T-helper 1 cell treated with Interleukin-12 subunit alpha and Interleukin-12 subunit beta and Interleukin-4 antibody, amounts not matched to agents 30 ng/mL and 1 ng/mL, for 36 hours (primary cell): ENCODE results near the gene TFR2. TPM values are rescaled to one million over a fixed set of nuclear protein-coding genes. Genes with fewer than 3 reads are reported as not detected.

Experiments used
- intact Hi-C: fragments of 100-400 bp; cut with micrococcal nuclease; formaldehyde crosslinking; loops from one replicate; pipeline ENCODE4 v1.15.1; 2024
- total RNA-seq: library from RNA; stranded (reverse); gene quantifications from 2 replicates; pipeline ENCODE4 v1.2.3, GENCODE V29; 2022

The TFR2 gene
- total RNA-seq, 1 donor from 2014 or later: 9.8 TPM

DNA sequence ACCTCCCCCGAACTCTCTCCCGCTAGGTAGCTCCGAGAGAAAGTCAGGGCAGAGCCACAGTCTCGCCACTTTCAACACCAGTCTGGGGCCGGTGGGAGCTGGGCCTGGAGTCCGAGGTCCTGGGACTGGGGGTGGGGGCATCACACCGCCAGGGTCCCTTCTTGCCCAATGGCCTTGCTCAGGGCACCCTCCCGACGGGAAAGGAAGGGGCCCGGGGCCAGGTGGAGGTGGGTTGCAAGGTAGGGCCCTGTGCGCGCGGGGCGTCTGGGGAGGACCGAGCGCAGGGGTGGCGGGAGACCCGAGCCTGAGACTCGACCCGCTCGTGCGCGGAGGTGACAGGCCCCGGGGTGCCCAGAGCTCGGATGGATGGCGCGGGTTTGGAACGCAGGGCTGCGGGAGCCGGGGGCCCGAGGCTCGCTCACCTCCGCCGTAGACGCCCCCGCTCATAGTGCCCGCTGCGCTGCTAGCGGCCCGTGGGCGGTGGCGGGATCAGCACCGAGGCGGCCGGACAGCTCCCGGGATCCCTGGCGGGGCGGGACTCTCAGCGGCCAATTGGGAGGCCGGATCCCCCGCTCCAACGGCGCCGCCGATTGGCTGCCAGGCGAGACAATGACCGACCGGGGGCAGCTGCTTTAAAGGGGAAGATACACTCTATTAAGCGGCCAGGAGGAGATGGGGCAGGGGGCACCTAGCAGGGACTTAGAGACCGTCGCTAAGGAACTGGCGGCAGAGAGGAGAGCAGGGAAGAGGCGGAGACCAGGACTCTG, 14.7 kb upstream of the TFR2 start, which contains the start of gene ACTL6B:
TSS of gene ACTL6B (minus strand) at position 541 of the 767 bp plus-strand sequence. CDS start at position 447, 94 bp downstream.
- intact Hi-C loops: loop anchor here (1.0 kb wide), 3 partner anchors 17 to 44 kb away; partner anchors contain the start of genes GNB2 and MOSPD3

DNA sequence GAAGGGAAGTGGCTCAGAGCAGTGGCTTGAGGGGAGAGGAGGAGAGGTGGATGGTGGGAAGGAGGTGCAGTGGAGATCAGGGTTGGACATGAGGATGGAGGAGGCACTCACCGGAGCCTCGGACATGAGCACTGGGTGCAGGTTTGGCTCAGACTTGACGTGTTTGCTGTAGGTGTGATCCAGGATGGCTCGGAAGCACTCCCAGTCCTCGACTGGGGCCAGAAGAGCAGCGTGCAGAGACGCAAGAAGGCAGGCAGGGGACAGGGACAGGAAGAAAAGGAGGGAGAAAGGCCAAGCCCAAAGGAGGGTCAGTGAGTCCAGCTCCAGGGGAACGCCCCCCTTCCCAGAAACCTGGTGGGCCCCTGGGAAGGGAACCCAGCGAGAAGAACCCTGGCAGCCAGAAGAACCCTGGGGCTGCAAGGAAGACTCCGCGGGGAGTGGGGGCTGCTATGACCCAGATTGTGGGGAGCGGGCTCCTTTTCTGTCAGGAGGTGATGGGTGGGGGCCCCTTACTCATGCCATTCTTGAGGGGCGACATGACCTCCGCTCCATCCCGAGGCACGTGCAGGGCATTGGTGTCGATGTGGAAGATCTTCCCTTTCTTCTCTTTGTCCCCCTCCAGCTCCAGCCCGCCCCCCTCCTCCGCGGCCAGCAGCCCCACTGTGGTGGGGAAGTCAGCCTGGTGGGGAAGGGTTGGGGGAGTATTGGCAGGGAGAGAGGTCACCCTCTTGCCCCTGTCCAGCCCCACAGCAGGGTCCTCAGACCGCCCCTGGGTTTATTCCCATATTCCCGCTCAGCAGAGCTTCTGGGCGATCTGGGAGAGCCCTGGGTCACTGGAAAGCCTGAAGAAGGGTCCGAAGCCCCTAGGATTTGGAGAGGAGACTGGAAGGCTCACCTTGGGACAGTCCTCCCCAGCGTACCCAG, 13.8 kb upstream of the TFR2 start:
- intact Hi-C loops: no loop called here

DNA sequence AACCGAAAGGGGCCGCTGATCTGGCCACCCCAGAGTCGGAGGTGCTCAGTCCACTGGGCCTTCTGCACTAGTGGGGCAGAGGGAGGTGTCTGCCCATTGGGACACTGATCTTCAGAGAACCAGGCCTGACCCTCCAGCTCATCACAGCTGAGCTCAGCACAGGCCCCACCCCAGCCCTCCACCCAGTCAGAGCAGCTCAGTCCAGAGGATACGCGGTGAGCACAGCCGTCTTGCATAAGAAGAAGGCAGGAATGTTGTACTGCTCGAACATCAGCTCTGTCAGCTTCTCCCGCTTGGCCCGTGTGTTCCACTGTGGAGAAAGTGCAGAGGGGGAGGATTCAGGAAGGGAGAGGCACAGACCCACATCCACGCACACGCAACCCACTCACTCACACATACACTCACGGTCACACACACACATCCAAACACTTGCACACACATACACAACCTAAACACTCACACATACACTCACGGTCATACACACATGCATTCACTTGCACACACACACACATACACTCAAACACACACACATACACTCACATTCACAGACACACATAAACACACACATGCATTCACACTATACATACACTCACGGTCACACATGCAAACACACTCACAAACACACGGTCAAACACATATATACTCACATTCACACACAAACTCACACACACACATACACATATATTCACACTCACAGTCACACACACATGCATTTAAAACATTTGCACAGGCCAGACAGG, 8.6 kb upstream of the TFR2 start:
- intact Hi-C loops: no loop called here

DNA sequence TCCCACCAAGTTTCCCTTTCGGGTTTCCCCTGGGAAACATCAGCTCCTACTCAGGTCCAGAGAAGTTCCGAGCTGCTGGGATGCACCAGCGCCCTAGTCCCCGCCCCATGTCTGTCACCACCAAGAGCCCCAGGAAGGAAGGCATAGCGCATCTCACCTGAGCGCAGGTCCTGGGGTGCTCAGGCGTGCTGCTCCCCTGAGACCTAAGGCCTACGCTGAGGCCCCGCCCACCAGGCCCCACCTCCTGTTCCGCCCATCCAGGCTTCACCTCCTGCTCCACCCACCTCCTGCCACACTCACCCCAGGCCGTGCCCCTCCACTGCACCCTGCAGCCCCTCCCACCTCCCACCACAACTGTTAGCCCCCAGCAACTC, 1.2 kb upstream of the TFR2 start:
- intact Hi-C loops: no loop called here

DNA sequence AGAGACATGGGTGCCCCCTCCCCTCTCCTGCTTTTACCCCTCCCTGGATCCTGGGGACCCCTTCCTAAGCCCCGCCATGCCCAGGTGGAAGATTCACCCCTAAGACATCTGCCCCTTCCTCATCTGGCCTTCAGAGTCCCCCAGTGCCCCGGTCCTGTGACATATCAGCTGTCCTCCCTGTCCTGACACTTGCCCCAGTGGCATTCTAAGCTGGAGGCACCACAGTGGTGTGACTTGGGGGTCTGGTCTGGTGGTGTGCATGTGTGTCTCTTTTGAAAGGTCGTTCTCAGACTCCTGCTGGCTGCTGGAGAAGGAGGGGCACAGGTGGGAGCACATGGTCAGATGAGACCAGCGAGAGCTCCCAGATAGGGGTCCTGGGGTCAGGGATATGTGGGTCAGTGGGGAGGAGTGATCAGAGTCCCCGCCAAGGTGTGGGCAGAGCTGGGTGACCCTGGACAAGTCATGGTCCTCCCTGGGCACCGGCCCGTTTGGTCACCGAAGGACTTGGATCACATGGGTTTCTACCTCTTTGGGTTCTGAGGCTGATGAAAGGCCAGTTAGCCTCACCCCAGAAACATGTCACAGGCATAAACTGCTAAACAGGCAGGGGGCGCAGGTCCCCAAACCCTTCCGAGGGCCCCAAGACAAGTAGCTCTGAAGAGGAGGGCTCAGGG, 645 bp upstream of the TFR2 start:
- intact Hi-C loops: no loop called here

DNA sequence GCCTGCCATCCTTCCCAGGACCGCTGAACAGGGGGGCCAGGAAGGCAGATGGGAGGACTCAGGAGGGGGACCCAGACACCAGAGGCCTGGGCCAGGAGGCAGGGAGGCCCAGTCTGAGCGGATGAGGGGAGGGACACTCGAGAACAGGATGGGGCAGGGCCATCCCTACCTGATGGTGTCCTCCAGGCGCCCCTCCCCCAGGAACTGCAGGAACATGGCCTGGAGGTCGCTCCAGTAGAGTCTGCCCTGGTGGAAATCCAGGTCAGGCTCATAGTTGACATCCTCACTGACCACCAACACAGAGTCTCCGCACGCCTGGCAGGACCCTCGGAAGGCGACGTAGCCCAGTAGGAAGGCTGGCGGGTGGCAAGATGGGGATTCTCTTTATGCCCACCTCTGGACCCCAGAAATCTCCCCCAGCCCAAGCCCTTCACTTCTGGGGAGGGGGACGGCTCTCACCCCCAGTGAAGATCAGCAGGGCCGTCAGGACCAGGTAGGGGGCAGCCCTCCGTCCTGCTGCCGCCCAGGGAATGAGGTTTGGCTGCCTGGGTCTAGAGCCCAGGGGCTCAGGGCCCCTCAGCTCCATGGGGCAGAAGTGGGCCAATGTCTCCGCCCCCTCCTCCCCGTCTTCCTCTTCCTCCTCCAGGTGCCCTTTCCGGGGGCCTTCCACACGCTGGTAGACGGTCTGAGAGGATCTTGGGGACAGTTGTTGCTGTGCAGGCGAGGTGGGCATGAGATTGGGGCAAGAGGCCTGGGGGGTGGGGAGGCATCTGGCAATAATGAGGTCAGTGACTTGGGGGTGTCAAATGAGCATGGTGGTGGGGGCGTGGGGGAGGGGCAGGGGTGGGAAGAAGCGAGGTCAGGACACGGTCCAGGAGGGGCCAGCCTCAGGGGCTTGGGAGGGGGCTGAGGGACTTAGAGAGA, 573 bp downstream of the TFR2 start:
- intact Hi-C loops: no loop called here

DNA sequence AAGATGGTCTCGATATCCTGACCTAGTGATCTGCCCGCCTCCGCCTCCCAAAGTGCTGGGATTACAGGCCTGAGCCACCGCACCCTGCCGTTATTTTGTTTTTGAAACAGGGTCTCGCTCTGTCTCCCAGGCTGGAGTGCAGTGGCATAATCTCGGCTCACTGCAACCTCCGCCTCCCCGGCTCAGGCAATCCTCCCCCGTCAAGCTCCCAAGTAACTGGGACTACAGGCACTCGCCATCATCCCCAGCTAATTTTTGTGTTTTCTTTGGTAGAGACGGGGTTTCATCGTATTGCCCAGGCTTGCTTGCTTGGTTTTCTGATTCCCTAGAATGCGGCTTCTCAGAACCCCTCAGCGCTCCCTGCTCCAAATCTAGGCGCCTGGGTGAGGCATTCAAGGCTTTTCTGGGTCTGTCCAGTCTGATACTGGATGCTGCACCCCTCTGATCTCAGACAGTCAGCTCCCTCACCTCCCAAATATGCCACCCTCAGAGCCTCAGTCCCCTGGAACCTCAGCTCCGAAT, 1.3 kb downstream of the TFR2 start:
- intact Hi-C loops: no loop called here

DNA sequence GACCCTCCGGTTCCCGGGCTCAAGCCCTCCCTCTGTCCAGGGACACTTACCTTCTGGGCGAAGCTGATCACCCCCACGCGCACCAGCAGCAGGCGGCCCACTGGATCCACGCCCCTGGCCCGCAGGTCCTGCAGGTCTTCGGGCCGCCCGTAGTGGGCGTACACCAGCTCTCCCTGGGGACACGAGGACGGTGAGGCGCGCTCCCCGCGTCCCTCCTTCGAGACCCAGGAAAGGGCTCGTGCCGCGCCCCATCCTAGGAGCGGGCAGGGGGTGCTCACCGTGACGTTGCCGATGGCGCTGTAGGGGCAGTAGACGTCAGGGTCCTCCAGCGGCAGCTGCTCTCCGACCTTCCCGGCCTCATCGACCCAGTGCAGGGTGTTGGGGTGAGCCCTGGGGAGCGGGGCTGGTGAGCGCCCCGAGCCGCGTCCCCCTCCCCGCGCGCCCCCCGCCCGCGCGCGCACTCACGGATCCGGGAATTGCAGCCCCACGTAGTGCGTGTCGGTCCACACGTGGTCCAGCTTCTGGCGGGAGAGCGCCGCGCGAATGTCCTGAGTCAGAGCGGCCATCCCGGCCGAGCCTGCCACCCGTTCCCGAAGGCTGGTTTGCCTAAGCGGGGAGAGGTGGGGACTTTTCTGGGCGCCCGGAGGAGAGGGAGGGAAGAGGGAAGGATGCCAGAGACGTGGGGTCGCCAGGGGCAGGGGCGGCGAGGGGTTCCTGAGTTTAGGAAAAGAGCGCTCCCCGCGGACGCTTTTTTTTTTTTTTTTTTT, 8.2 kb downstream of the TFR2 start:
- intact Hi-C loops: loop anchor here (1.0 kb wide), 1 partner anchor 60 kb away; no protein-coding TSS in a partner anchor

DNA sequence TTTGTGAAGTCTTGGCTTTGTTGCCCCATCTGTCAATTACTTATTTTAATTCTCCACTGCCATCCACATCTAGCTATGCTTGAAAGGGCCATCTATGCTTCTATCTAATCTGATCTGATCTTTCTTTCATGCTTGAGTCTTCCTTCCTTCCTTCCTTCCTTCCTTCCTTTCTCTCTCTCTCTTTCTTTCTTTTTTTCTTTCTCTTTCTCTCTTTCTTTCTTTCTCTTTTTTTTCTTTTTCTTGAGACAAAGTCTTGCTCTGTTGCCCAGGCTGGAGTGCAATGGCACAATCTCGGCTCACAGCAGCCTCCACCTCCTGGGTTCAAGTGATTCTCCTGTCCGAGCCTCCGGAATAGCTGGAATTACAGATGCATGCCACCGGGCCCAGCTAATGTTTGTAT, 11.3 kb downstream of the TFR2 start:
- intact Hi-C loops: no loop called here

DNA sequence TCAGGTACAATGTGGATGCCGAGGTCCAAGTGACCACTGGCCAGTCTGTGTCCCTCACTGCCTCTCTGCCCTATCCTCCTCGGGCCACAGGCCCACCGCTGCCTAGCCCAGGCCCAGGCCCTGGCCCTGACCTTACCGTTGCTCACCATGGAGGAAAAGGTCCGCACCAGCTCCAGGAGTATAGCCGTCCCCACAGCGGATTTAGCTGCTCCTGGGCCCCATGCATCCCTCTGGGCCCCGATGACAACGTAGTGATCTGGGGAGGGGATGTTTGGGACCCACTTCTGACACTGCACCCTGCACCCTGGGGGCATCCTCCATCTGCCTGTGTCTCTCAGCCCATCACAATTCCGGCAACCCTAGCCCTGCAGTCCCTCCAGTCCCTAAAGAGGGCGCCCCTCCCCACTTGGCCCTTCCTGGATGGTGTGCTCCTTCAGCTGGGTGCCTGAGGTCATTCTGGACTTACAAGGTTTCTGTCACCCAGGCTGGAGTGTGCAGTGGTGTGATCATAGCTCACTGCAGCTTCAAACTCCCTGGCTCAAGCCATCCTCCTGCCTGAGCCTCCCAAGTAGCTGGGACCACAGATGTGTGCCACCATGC, 12.1 kb downstream of the TFR2 start:
- intact Hi-C loops: loop anchor here (5.0 kb wide), 1 partner anchor 258 kb away; the partner anchor contains the start of gene UFSP1

DNA sequence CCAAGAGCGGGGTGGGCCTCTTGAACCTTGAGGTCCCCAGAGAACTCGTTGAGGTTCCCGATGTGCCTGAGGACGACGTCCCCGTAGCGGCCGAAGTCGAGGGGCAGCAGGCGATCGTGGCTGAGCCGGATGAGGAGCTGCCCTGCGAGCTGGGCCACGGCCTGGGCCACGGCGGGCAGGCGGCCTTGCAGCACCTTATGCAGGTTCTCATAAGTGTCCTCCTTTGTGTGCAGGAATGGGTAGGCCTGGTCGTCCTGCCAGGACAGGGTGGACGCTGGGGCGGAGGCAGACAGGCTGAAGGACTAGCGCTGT, 14.2 kb downstream of the TFR2 start:
- intact Hi-C loops: loop anchor here (5.0 kb wide), 1 partner anchor 260 kb away; the partner anchor contains the start of gene UFSP1

DNA sequence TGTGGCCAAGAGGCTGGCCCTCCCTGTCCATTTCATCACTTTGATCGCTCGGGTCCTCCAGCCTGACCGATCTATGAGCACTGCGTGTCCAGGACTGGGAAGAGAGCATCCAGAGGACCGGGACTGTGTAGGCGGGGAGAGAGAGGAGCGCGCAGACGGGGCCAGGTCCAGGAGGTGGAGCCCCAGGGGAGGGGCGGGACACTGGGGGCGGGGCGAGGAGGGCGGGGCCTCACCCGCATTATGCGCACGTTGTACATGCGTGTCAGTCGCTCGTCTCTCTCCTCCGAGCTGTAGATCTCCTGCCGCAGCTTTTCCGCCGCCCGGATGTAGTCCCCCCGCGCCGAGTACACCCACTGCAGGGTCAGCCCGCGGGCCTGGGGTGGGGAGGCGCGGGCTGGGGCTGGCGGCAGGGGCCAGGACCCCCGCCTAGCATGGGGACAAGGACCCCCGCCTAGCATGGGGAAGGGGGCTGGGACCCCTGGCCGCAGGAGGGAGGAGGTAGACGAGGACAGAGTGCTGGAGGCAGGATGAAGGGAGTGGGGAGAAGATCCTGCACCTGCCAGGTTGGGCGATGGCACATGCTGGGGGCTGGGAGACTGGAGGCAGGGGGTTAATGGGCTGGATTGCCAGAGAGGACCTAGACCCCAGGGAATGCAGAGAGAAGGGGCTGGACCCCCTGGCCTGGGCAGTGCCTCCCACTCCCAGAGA, 14.7 kb downstream of the TFR2 start:
- intact Hi-C loops: loop anchor here (1.0 to 5.0 kb wide), 11 partner anchors 14 to 261 kb away; partner anchors contain the start of genes ACTL6B, FBXO24, GNB2 and LRCH4

DNA sequence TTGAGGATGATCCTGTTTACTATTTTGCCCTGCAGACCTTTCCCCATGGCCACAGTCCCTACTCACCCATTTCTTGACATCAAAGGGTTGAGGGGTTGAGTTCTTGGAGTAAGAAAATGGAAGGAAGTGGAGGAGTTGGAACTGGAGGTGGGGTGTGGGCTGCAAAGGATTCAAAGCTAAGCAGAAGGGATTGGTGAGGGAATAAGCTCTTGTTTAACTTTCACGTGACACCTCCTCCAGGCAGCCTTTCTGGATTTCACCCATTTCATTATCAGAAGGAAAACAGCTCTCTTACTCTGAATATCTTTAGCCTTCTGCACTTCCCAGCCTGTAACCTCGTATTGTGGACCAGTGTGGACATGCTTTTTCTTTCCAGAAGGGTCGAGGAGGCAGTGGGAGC, 15.3 kb downstream of the TFR2 start:
- intact Hi-C loops: loop anchor here (1.0 to 5.0 kb wide), 11 partner anchors 14 to 261 kb away; partner anchors contain the start of genes ACTL6B, FBXO24, GNB2 and LRCH4

DNA sequence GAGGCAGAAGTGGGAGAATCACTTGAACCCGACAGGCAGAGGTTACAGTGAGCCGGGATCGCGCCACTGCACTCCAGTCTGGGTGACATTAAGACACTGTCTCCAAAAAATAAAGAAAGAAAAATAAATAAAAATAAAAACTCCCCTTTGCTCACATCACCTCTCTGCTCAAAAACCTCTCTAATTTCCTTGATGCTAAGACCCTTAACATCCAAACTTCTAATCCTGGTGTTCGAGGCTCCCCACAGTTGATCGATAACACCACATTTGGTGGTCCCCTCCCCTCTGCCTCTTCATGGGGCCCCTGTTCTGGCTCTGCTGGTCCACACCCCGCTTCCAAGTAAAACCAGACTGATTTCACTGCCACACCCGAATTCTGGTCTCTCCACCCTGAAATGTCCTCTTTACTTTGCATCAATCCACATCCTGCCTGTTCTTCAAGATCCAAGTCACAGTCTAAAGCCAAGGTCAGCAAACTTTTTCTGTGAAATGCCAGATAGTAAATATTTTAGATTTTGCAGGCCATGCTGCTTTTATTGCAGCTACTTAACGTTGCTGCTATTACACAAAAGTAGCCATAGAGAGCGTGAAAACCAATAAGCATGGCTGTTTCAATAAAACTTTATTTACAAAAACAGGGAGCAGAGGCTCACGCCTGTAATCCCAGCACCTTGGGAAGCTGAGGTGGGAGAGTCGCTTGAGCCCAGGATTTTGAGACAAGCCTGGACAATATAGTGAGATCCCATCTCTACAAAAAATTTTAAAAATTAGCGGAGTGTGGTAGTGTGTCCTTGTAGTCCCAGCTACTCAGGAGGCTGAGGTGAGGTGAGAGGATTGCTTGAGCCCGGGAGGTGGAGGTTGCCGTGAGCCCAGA, 17.2 kb downstream of the TFR2 start:
- intact Hi-C loops: no loop called here

DNA sequence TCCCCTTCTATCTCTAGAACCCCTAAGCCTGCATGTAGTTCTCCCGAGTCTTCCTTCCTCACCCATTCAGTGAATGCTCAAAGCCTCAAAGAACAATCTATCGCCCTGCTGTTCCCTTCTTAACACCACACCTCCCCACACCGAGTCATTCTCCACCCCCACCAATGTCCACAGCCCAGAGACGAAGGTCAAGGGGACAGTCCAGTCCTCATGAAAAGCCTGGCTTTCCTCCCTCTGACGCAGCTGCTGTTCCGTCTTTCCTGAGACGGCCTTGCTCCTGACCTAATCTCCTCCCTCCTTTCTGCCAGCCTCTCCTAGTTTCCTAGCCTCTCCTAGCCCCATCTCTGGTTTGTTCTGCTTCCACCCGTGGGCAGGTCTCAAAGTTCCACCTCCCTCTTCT, 19.8 kb downstream of the TFR2 start:
- intact Hi-C loops: no loop called here

DNA sequence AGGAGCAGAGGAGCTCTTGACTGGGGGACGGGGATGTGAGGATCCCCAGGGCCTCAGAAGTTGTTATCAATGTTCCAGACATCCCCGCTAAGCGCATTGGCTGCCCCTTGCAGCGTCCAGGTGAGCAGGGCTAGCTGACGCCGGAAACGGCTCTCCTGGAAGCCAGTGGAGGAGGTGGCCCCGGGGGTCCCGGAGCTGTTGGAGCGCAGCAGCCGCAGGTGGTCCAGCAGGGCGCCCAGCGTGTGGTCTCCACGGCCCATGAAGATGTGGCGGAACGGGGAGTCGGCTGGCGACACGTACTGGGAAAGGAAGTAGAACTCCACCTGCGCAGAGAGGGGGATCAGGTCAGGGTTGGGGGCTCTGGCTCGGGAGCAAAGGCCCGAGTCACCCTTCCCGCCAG, 20.5 kb downstream of the TFR2 start:
- intact Hi-C loops: no loop called here

DNA sequence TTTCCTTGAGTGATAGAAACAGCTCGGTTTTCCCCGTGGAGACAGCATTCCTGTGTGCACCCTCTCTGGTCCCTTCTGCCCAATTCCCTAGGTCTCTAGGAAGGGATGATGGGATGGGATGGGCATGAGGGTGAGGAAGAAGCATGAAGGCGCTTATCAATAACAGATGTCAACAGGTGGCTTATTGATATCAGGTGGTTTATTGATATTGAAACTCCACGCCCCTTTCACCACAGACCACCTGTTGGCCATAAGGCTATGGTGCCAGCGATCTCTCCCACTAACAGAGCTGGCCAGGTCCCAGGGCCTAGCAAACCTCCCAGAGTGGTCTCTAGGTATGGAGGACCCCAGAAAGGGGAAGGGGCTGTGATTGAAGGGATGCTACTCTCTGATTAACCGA, 21.1 kb downstream of the TFR2 start:
- intact Hi-C loops: no loop called here
